NCI-H345 treated with DMSO at 0.1 percent for 48 hours (cell line): ENCODE results near the gene NOPCHAP1.
"Not testable (repeated sequence)": the region's sequence is repeated elsewhere in the genome, so short reads cannot be mapped to it uniquely, and the experiment has no call there.

ENCODE experiments used
- DNase-seq: peaks from one replicate; lab custom pipeline; 2025; ENCODE audit not compliant: unreplicated experiment; lab: John Stamatoyannopoulos, UW

The NOPCHAP1 gene

GRCh38 chr12:104964167-104964855, 21.8 kb upstream of the NOPCHAP1 start:
- DNase-seq = peak; percentile 56

DNA sequence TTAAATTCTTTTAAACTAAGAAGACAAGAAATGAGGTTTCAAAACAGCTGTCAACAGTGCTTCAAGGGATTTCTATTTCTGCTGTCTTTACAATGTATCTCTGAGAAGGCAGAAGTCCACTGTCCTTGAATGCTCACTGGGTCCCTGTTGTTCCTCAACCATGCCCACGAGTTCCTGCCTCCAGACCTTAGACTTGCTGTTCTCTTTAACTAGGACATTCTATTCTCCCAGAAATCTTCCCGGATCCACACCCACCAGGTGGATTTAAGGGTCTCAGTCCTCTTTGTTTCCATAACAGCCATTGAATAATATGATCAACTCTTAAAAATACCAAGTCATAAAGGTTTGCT, 21.3 kb upstream of the NOPCHAP1 start:
- no peak for DNase-seq

GRCh38 chr12:104966677-104967076, 19.4 kb upstream of the NOPCHAP1 start:
- DNase-seq = no peak

- DNase-seq = no peak
Measured at GRCh38 chr12:104969343-104969742, 16.8 kb upstream of the NOPCHAP1 start.

DNA sequence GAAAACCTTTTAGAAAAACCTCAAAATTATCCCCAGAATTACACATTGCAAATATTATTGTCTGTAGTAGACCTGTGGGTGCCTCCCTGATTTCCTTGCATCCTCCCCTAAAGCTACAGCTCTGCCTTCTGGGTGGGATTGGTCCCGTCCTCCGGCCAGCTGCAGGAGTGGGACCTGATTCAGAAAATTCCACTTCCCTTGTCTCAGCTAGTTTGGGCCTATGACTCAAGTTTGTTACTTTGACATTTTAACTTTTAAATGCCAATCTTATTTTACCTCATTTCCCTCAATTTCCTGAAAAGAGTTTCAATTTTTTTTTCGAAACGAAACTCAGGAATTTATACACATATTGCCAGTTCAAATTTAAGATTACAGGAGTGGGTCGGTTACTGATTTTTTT, 14.8 kb upstream of the NOPCHAP1 start:
- DNase-seq = no peak

- no peak for DNase-seq
Measured at GRCh38 chr12:104973250-104973649, 12.9 kb upstream of the NOPCHAP1 start.

GRCh38 chr12:104974626-104975290, 11.4 kb upstream of the NOPCHAP1 start:
- no peak for DNase-seq

DNA sequence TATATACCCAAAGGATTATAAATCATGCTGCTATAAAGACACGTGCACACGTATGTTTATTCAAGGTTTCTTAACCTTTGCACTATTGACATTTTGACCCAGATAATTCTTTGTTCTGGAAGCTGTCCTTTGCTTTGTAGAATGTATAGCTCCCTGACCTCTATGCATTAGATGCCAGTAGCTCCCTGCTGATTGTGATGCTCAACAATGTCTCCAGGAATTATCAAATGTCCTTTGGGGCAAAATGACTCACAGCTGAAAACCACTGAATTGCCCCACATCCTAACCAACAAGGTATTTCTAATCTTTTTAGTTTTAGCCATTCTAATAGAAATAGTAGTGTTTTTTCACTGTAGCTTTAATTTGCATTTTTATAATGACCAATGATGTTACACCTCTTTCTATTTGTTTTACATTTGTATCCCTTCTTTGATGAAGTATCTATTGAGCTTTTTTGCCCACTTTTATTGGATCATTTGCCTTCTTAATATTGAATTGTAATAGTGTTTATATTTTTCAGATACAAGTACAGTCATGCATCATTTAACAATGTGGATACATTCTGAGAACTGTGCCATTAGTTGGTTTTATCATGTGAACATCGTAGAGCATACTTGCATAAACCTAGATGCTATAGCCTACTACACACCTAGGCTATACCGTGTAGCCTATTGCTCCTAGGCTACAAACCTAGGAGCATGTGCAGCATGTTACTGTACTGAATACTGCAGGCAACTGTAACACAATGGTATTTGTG, 10.4 kb upstream of the NOPCHAP1 start:
- no peak for DNase-seq

DNA sequence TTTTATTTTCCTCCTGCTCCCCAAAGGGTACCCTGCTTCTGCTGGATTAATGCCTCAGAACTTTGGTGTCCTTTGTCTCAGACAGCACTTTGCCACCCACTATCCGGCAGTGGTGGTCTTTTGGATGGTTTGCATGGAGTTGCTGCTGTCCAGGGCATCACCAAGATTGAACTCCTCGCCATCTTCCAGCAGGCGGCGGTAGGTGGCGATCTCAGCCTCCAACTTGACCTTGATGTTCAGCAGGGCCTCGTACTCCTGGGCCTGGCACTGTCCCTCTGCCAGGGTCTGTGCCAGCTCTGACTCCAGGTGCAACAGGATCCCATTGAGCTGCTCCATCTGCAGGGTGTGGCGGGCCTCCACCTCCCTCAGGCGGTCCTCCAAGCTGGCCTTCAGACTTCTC, 9.4 kb upstream of the NOPCHAP1 start:
- DNase-seq = no peak

GRCh38 chr12:104977688-104978087, 8.4 kb upstream of the NOPCHAP1 start:
- not testable (repeated sequence) for DNase-seq

GRCh38 chr12:104985206-104985605, 910 bp upstream of the NOPCHAP1 start:
- no peak for DNase-seq

GRCh38 chr12:104990950-104991349, 4.8 kb downstream of the NOPCHAP1 start:
- DNase-seq = no peak

GRCh38 chr12:104991565-104992128, 5.5 kb downstream of the NOPCHAP1 start:
- no peak for DNase-seq

DNA sequence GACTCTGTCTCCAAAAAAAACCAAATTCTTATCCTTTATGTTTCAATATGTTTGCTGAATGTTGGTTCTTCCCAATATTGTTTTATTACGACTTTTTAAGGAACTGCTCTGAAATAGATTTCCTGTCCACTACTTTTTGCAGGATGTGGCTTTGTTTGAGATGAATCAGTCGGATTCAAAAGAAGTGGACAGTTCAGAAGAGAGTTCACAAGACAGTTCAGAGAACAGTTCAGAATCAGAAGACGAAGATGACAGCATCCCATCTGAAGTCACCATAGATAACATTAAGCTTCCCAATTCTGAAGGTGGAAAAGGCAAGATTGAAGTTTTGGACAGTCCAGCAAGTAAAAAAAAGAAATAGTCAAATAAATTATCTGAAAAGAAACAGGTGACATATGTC, 8.2 kb downstream of the NOPCHAP1 start:
- DNase-seq = no peak

GRCh38 chr12:104997541-104997940, 11.4 kb downstream of the NOPCHAP1 start:
- no peak for DNase-seq

- peak; percentile 92 for DNase-seq
Measured at GRCh38 chr12:104998423-104999346, 12.6 kb downstream of the NOPCHAP1 start.

- DNase-seq = no peak
Measured at GRCh38 chr12:104999347-104999685, 13.2 kb downstream of the NOPCHAP1 start.

- DNase-seq = no peak
Measured at GRCh38 chr12:105001476-105001875, 15.4 kb downstream of the NOPCHAP1 start.

DNA sequence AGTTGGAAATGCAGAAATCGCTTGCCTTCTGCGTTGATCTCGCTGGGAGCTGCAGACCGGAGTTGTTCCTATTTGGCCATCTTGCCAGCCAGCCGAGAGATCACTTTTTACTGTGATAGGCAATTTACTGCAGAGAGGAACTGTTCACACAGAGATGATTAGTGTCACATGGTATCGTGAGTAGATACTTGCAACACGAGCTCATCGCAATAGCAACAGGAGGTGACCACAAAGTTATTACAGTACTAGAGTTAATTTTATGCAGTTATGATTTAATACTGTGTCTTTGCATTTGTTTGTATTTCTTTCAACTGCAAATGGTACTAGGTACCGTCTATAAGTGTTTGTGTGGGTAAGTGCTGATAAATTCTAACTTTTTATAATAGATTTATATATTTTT, 27.8 kb downstream of the NOPCHAP1 start:
- DNase-seq = no peak

DNA sequence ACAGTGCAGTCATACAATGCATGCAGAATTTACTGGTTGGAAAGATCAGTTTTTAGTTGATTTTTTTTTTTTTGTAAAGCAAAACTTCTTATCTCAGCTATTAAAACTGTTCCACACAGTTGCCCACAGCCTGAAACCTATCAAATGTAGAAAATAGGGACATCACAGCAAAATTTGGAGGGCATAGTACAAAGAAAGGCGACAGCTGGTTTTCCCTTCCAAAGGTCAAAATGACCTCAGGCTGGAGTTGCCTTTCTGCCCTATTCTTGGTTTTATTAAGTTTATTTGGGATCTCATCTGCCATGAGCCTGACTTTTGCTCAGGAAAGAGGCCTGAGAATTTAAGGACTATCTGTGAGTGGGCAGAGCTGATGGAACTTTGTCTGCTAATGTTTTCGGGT, 28.5 kb downstream of the NOPCHAP1 start:
- DNase-seq = no peak

GRCh38 chr12:105015543-105015942, 29.4 kb downstream of the NOPCHAP1 start:
- no peak for DNase-seq
